Endothelial cell of umbilical vein (primary cell): ENCODE results near the gene IGFBP7. TPM values are rescaled to one million over a fixed set of nuclear protein-coding genes. Genes with fewer than 3 reads are reported as not detected.

ENCODE experiments used
- BruUV-seq: library from RNA; stranded (reverse); fragments of 400-500 nt; replicated peaks from 2 replicates; lab custom pipeline; 2021; lab: Mats Ljungman, UMichigan
- CTCF ChIA-PET: fragments of 300-600, 350-600 bp; sonication (Branson Sonifier 250); formaldehyde crosslinking; loops from one replicate; lab custom pipeline; 2021; ENCODE audit warnings: antibody characterized with exemption, inconsistent platforms; lab: Charles Lee
- POLR2A ChIA-PET: fragments of 300-600, 350-600 bp; sonication (Branson Sonifier 250); formaldehyde crosslinking; loops from one replicate; lab custom pipeline; 2021; ENCODE audit warnings: antibody characterized with exemption, inconsistent platforms; lab: Charles Lee
- DNase-seq: peaks from one replicate; pipeline ENCODE4 v3.0.0-alpha.2; 2011; ENCODE audit warnings: low read depth, low spot score
- FAIRE-seq: peaks from 2 replicates; lab custom pipeline; 2011; peaks lifted over from hg19 to GRCh38; lab: Jason Lieb, UNC
- H2AFZ ChIP-seq: 2 replicates; pipeline ENCODE4 v1.6.0; 2012; ENCODE audit warnings: low read depth, low read length, control low read depth, inconsistent platforms
- H3K27ac ChIP-seq: 2 replicates; pipeline ENCODE4 v1.5.1; 2011; ENCODE audit warnings: low read depth, mild to moderate bottlenecking, control low read depth, low read length, moderate library complexity; ENCODE audit not compliant: insufficient read depth
- H3K27me3 ChIP-seq, 2 experiments: 2 replicates each; pipeline versions ENCODE4 v1.6.0 to v1.6.1; 2011; ENCODE audit warnings: low read length in 2 of 2, mixed read lengths in 1 of 2; ENCODE audit not compliant: control insufficient read depth in 2 of 2, insufficient read depth in 2 of 2
- H3K36me3 ChIP-seq, 2 experiments: 2 replicates in 1 of 2; 3 replicates in 1 of 2; pipeline ENCODE4 v1.5.1; 2011; ENCODE audit warnings: low read length in 2 of 2, mild to moderate bottlenecking in 1 of 2, moderate library complexity in 1 of 2; ENCODE audit not compliant: control insufficient read depth in 2 of 2, insufficient read depth in 2 of 2; ENCODE audit errors: extremely low read depth in 1 of 2
- H3K4me1 ChIP-seq: 3 replicates; pipeline ENCODE4 v1.5.1; 2011; ENCODE audit warnings: mild to moderate bottlenecking, low read length; ENCODE audit not compliant: control insufficient read depth, insufficient read depth; ENCODE audit errors: extremely low read depth
- H3K4me2 ChIP-seq: 2 replicates; pipeline ENCODE4 v1.6.1; 2011; ENCODE audit warnings: low read length, control low read depth, mixed read lengths; ENCODE audit not compliant: insufficient read depth
- H3K4me3 ChIP-seq, 3 experiments: fragments of 200-600 bp in 1 of 3; sonication (generic), shearing (Covaris generic) in 1 of 3; replicated peaks in 1 of 3; 2 replicates each; pipeline ENCODE4 v1.5.1; 2011 to 2016; ENCODE audit warnings: control low read depth in 3 of 3, low read length in 3 of 3, mild to moderate bottlenecking in 2 of 3, inconsistent platforms in 1 of 3, low read depth in 1 of 3, moderate library complexity in 1 of 3; ENCODE audit not compliant: insufficient read depth in 1 of 3
- H3K79me2 ChIP-seq: 2 replicates; pipeline ENCODE4 v1.6.0; 2012; ENCODE audit warnings: low read length, inconsistent platforms; ENCODE audit not compliant: control insufficient read depth, insufficient read depth
- H3K9ac ChIP-seq: replicated peaks from 2 replicates; pipeline ENCODE3; 2011; ENCODE audit warnings: low read length, control low read depth; ENCODE audit not compliant: insufficient read depth; ENCODE audit errors: extremely low read depth
- H3K9me1 ChIP-seq: replicated peaks from 3 replicates; pipeline ENCODE4 v1.6.0; 2011; ENCODE audit warnings: mild to moderate bottlenecking, low read length; ENCODE audit not compliant: control insufficient read depth, insufficient read depth; ENCODE audit errors: extremely low read depth
- H3K9me3 ChIP-seq: replicated peaks from 2 replicates; pipeline ENCODE4 v1.5.1; 2012; ENCODE audit warnings: low read length, inconsistent platforms; ENCODE audit not compliant: control insufficient read depth, insufficient read depth
- H4K20me1 ChIP-seq: replicated peaks from 2 replicates; pipeline ENCODE3; 2011; ENCODE audit warnings: mild to moderate bottlenecking, low read length; ENCODE audit not compliant: control insufficient read depth, insufficient read depth; ENCODE audit errors: extremely low read depth
- EZH2 ChIP-seq: IDR thresholded peaks from 2 replicates; pipeline ENCODE4 v1.6.1; 2012; ENCODE audit warnings: borderline replicate concordance, low read depth, mild to moderate bottlenecking, moderate library complexity, low read length, inconsistent platforms; ENCODE audit not compliant: severe bottlenecking
- FOS ChIP-seq: IDR thresholded peaks from 2 replicates; pipeline ENCODE4 v1.6.1; 2011; ENCODE audit warnings: mild to moderate bottlenecking, low read length, moderate library complexity, borderline replicate concordance; ENCODE audit not compliant: insufficient read depth
- GATA2 ChIP-seq: IDR thresholded peaks from 2 replicates; pipeline ENCODE4 v1.7.0; 2011; ENCODE audit warnings: low read depth, mild to moderate bottlenecking, moderate library complexity, mixed read lengths, low read length; ENCODE audit not compliant: insufficient read length, insufficient read depth
- JUN ChIP-seq: IDR thresholded peaks from 2 replicates; pipeline ENCODE4 v1.6.1; 2011; ENCODE audit warnings: borderline replicate concordance, low read depth; ENCODE audit not compliant: insufficient read length, insufficient read depth
- MYC ChIP-seq: IDR thresholded peaks from one replicate; pipeline ENCODE4 v1.6.1; 2011; ENCODE audit warnings: mild to moderate bottlenecking, low read depth, low read length
- POLR2A ChIP-seq: IDR thresholded peaks from 2 replicates; pipeline ENCODE4 v1.6.1; 2012; ENCODE audit warnings: low read depth, mild to moderate bottlenecking, control low read depth, low read length
- POLR2AphosphoS5 ChIP-seq: IDR thresholded peaks from 2 replicates; pipeline ENCODE4 v1.6.1; 2012; ENCODE audit warnings: low read depth, mild to moderate bottlenecking, control low read depth, low read length, moderate library complexity; ENCODE audit not compliant: insufficient read depth
- dilution Hi-C: fragments of 300-500 bp; cut with MboI; formaldehyde crosslinking; loops from one replicate; pipeline ENCODE4 v1.15.0; 2019; ENCODE audit warnings: low sequenced_read_pairs; ENCODE audit not compliant: extremely low pct_ligation_motif_present
- intact Hi-C: fragments of 100-400 bp; cut with micrococcal nuclease; formaldehyde crosslinking; loops from one replicate; pipeline ENCODE4 v1.10.0; 2022
- polyA plus RNA-seq, 4 experiments: library from polyadenylated mRNA; depleted of rRNA in 3 of 4; stranded (reverse) in 3 of 4; unstranded in 1 of 4; fragments of >200 nt; gene quantifications; 2 replicates each; pipeline versions ENCODE4 v1.2.1 to v1.2.3, GENCODE V29; 2011 to 2012; ENCODE audit warnings: missing spikeins in 1 of 4
- total RNA-seq: library from RNA; stranded (reverse); gene quantifications from 2 replicates; pipeline ENCODE4 v1.2.3, GENCODE V29; 2021
- TF ChIP-seq, protein P1 (sequence below), 2 donors: IDR thresholded peaks; 1 replicate in 1 of 2; 2 replicates in 1 of 2; pipeline ENCODE4 v1.5.1; 2011; ENCODE audit warnings: low read length in 2 of 2, mild to moderate bottlenecking in 2 of 2, moderate library complexity in 2 of 2, control low read depth in 1 of 2, inconsistent platforms in 1 of 2, low read depth in 1 of 2; ENCODE audit not compliant: insufficient read depth in 1 of 2; ENCODE audit errors: extremely low read depth in 1 of 2
- TF ChIP-seq, protein P2 (sequence below): IDR thresholded peaks from 2 replicates; pipeline ENCODE4 v1.6.1; 2011; ENCODE audit not compliant: insufficient read depth, insufficient read length

Gene IGFBP7
- total and polyA plus RNA-seq, 2 donors (not counting 3 experiments of a cell fraction or from before 2014, with no cell fraction given), result 526 to 770 TPM

DNA sequence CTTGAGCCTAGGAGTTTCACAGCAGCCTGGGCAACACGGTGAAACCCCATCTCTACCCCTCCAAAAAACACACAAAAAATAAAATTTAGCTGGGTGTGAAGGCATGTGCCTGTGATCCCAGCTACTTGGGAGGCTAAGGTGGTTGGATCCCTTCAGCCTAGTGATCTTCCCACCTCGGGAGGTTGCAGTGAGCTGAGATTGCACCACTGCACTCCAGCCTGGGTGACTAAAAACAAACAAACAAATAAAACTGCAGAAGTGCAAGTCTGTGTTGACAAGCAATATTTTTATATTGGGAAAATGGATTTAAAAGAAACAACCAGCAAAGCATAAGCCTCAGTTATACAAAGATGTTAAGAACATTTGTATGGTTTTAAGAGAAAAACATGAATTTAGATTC is 46.1 kb downstream of the IGFBP7 start:
- ChIA-PET CTCF (interaction anchor here (0.7 to 3.1 kb wide), 6 partner anchors 11 to 99 kb away, joined by 3 to 13 read pairs (median 5); partner anchors contain the start of gene IGFBP7), POLR2A (no interaction called here)
- Histone ChIP-seq H3K4me3 (no peak overlapping the region), H3K36me3 (peaks cover 0 to 3% of the 10 kb centered on the region in 2 experiments), H3K4me2 (no peak overlapping the region), H2AFZ (no peak overlapping the region), H3K79me2 (peaks cover 65% of the 10 kb centered on the region), H3K9me1 (no peaks in the 10 kb centered on the region), H3K9ac (no peak overlapping the region), H3K4me1 (peaks cover 33% of the 10 kb centered on the region), H3K27ac (no peak overlapping the region), H3K9me3 (no peaks in the 10 kb centered on the region), H3K27me3 (no peaks in the 10 kb centered on the region), H4K20me1 (no peaks in the 10 kb centered on the region)
- intact Hi-C loops, result loop anchor here (2.0 kb wide), 1 partner anchor 17 kb away; no protein-coding TSS in a partner anchor
- DNase-seq (no peak), FAIRE-seq (no peak)
- BruUV-seq, result no TSS peak
- TF ChIP-seq POLR2A (no peak), MYC (no peak), EZH2 (no peak), GATA2 (no peak), FOS (no peak), POLR2AphosphoS5 (no peak), JUN (no peak)
- TF ChIP-seq, protein P1, sequence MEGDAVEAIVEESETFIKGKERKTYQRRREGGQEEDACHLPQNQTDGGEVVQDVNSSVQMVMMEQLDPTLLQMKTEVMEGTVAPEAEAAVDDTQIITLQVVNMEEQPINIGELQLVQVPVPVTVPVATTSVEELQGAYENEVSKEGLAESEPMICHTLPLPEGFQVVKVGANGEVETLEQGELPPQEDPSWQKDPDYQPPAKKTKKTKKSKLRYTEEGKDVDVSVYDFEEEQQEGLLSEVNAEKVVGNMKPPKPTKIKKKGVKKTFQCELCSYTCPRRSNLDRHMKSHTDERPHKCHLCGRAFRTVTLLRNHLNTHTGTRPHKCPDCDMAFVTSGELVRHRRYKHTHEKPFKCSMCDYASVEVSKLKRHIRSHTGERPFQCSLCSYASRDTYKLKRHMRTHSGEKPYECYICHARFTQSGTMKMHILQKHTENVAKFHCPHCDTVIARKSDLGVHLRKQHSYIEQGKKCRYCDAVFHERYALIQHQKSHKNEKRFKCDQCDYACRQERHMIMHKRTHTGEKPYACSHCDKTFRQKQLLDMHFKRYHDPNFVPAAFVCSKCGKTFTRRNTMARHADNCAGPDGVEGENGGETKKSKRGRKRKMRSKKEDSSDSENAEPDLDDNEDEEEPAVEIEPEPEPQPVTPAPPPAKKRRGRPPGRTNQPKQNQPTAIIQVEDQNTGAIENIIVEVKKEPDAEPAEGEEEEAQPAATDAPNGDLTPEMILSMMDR (IDR thresholded peaks at IDR 0.05; ENCODE audit: extremely low read depth in 1 of 2, insufficient read depth in 1 of 2, low read depth in 1 of 2, low read length in 2 of 2), result no peak
- TF ChIP-seq, protein P2, sequence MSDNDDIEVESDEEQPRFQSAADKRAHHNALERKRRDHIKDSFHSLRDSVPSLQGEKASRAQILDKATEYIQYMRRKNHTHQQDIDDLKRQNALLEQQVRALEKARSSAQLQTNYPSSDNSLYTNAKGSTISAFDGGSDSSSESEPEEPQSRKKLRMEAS, result no peak
- dilution Hi-C loops, result no loop called here
